Stimulated activated CD4-positive, alpha-beta T cell treated with anti-CD3 and anti-CD28 coated beads, TNF-alpha, amount 100 ng/mL, for 48 hours (primary cell): ENCODE measurements around the gene IZUMO4.
A peak's percentile ranks its signal among the peaks of the same experiment; 100 is the strongest.

ENCODE experiments used
- DNase-seq, 3 donors: peaks; one replicate each; pipeline ENCODE4 v3.0.0-alpha.2; 2020; ENCODE audit warnings: low read depth in 3 of 3

Gene IZUMO4, protein sequence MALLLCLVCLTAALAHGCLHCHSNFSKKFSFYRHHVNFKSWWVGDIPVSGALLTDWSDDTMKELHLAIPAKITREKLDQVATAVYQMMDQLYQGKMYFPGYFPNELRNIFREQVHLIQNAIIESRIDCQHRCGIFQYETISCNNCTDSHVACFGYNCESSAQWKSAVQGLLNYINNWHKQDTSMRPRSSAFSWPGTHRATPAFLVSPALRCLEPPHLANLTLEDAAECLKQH

GRCh38 chr19:2096480-2097202 lies at the start of gene IZUMO4:
TSS of gene IZUMO4 (plus strand) at chr19:2096915. CDS start at chr19:2096946, 31 bp downstream.
- DNase-seq: peak; percentile 100

DNA sequence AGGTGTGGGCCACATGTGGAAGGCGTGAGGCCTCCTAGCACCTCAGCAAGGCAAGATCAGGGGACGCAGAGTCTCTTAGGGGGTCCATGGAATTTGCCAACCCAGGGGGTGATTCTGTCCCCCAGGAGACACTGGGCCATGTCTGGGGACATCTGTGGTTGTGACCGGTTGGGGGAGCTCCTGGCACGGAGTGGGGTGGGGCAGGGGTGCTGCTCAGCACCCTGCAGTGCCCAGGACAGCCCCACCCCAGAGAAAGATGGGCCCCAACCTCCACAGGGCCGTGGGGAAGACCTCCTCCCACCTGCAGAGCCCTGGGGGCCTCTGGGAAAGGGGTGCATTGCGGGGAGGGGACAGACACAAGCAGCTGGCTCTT lies 49.7 kb upstream of the IZUMO4 start:
- DNase-seq: no peak

- no peak for DNase-seq
Measured at GRCh38 chr19:2047449-2048103, 49.1 kb upstream of the IZUMO4 start.

DNA sequence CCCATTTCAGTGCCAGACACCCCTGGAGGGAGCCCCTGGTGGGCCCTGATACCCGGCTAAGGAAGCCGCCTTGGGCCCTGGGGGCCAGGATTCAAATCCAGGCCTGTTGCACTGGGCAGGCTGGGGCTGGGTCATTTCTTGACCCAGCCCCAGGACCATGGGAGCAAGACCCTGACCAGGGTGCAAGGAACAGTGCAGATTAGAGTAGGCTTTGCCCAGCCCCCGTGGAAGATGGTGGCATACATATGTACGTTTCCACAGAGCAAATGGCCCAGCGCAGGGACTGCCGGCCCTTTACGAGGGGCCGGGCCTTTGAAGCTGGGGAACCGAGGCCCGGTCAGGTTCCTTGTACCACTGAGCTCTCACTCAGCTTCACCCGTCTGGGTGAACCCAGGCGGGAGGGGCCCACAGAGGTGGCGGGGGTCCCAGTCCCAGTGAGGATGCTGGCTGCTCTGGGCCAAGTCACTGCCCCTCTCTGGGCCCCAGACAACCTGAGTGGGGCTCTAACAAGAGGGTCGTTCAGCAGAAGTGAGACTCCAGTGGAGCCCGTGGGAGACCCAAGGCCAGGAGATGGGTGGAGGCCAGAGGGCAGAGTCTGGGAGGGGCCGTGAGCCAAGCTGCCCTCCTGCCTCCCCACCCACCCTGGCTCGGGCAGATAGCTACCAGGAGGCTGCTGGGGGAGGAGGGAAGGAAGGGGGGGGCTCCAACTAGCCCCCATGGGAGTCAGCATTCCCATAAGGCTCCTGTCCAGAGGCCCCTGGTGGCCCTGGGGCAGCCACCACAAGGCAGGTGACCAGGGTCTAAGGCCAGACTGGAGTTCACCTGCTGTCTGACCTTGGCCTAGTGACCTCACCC lies 48.4 kb upstream of the IZUMO4 start:
- DNase-seq: no peak

DNA sequence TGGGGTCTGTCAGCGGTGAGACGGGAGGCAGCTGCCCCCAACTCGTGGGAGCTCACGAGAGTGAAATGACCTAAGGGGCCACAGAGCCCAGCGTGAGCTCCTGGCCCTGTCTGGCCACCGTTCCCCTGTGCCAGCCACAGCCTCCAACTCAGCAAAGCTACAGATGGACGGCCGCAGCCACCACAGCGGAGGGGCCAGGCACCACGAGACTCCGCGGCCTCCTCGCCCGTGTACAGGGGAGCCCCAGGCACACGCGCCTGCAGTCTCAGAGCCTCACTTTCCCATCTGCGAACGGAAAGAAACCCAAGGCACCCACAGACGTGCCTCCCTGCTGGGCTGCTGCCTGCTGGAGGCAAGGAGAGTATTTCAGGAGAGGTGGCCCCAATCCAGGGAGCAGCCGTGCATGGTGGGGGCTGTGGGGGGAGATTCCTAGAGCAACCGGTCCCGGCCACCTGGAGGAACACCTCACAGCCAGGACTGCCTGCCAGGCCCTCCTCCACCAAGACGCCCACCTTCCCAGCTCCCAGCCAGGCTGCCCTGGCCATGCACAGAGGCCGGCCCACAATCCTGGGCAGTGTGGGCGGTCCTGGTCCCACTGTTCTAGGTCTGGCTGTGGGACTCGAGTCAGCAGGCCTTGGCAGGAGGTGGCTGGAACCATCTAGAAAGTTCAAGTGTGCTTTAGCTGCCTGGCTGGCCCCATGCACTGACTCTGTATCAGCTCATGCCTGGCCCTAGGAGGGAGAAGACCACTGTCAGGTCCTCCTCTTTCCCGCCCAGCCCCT lies 47.6 kb upstream of the IZUMO4 start:
- DNase-seq: no peak

DNA sequence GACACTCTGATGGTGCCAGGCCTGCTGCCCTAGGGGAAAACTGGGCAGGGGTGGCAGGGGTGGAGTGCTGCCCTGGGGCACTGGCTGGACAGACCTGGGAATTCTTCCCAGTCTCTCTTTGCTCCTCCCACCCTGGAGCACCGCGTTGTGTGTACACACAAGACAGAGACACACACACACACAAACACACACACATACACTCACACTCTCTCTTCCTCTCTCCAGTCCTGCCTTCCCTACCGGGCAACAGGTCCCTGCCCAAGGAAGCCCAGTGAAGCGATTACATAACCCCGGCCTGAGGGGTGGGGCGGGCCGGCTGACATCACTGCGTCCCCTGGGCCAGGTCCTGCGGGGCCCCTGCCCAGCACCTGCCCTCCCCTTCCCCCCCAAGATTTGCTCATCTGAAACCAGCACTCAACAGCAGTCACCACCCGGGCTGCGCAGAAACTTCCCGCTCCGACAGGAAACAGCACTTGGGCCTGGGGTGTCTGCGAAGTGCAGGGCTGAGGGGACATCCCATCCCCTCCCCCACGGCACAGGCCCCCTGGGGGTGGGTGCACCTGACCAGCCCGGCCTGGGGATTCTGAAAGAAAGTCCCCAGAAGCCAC lies 46.9 kb upstream of the IZUMO4 start:
- DNase-seq: no peak

DNA sequence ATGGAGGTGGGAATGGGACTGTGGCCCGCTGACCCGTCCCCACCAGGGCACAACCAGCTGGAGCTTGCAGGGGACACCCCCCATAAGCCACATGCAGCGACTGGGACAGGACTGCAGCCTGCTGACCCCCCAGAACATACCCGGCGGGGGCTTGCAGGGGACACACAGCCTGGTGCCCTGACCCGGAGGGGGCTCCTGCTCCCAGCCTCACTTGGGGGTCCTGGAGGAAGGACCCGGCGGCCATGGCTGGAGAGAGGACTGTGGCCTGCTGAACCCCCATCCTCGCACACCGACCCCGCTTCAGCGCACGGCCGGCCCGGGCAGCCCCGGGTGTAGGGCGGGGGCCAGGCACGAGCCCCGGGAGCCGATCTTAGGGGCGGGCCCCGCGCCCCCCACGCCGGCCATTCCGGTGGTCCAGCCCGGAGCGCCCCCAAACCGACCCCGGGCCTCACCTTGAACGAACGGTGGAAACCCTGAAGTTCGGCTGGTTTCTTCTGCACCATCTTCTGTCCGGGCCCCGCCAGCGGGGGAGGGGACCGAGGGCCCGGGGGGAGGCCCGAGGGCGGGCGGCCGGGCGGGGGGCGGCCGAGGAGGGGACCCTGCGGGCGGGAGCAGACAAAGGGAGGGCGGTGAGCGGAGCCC lies 46.2 kb upstream of the IZUMO4 start:
- no peak for DNase-seq

DNA sequence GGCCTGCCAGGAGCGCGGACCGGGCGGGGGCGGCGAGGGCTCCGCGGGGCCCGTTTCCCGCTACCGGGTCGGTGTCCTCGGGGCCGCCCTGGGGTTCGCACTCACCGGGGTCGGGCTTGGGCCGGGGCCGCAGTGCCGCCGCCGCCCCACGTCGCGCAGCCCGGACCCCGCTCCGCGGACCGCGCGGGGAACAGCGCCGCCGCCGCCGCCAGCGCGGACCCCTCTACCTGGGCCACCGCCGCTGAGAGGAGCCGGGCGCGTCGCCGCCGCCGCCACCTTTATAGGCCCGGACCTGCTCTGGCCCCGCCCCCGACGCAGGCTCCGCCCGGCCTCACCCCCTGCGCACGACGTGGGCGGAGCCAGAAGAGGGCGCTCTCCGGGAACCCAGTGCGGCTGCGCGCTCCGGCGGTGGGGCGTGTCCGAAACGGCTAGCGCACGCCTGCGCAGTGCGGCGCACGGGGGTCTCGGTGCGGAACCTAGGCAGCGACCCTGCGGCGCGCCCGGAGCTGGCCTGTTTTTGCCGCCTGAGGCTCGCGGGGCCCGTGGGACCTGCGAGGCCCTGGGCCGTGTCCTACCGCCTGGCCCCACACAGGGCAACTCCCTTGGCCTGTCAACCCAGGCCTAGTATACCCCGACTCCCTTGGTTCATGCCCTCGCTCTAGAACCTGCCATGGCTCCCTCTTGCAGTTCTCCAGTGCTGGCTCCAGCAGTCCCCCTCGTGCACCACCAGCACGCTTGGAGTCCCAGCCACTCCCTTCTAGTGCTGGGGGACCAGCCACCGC lies 45.5 kb upstream of the IZUMO4 start, which contains the start of gene MKNK2:
Gene MKNK2 (minus strand): TSS at position 254 of the 782 bp plus-strand sequence. CDS start 393 bp downstream, outside the sequence.
- DNase-seq: peak; percentile 87 to 98 (median 94)

DNA sequence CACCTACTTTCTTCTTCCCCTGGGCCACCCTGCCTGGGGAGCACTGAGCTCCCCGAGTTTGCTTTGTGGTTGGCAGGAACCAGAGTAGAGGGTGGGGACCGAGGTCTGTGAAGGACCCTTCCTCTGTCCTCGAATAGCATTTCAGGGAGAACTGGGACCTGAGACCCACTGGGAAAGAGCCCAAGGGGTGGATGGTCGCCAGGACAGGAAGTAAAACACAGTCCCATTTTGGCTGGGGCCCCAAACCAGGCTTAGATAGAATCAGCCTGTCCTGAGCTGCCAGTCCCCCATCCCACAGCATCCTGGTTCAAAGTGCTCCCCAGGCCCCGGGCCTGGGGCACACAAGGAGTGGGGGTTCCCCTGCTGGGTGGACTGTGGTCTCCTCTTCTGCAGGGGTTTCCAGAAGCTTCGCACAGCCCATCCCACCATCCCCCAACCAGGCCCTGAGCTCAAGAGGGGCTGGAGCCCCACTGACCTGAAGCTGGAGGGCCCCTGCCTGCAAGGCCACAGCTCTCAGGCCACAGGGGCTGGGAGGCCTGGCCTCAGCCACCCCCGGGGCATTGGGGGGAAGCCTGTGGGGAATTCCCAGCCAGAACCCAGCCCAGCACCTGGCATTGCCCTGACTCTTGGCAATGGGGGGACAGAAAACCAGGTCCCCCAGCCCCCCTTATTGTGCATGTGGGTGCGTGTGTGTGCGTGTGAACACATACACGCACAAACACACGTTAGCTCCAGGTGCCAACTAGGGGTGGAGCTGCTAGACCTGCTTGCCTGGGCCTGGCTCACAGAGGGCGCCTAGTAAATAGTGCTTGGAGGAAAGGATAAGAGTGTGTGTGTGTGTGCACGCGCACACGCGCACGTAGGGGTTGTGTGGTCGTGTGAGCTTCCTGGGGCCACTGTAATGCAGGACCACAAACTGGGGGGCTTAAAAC lies 44.7 kb upstream of the IZUMO4 start:
- DNase-seq: no peak

DNA sequence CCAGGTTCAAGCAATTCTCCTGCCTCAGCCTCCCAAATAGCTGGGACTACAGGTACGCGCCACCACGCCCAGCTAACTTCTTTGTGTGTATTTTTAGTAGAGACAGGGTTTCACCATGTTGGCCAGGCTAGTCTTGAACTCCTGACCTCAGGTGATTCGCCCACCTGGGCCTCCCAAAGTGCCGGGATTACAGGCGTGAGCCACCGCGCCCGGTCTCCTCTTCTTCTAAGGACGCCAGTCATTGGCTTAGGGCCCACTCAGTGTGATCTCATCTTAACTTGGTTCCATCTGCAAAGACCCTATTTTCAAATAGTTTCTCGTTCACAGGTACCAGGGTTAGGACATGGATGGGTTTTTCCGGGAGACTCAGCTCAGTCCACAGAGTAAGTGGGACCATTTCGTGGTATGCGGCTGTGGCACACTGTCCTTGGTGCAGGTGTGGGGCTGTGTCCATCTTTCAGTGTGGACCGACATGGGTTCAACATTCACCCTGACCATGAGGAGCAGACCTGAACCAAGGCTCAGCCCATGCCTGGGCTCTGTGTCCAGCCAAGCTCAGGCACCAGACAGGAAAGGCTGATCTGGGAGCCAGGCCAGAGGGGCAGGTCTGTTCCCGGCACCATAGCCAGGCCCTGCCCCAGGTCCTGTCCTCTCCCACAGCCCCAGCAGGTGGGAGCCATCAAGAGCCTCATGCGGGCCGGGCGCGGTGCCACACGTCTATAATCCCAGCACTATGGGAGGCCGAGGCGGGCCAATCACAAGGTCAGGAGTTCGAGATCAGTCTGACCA lies 42.9 kb upstream of the IZUMO4 start:
- no peak for DNase-seq

GRCh38 chr19:2054763-2055162 lies 42.0 kb upstream of the IZUMO4 start:
- no peak for DNase-seq

- no peak for DNase-seq
Measured at GRCh38 chr19:2055931-2056836, 40.5 kb upstream of the IZUMO4 start.

- no peak for DNase-seq
Measured at GRCh38 chr19:2056837-2057192, 39.9 kb upstream of the IZUMO4 start.

DNA sequence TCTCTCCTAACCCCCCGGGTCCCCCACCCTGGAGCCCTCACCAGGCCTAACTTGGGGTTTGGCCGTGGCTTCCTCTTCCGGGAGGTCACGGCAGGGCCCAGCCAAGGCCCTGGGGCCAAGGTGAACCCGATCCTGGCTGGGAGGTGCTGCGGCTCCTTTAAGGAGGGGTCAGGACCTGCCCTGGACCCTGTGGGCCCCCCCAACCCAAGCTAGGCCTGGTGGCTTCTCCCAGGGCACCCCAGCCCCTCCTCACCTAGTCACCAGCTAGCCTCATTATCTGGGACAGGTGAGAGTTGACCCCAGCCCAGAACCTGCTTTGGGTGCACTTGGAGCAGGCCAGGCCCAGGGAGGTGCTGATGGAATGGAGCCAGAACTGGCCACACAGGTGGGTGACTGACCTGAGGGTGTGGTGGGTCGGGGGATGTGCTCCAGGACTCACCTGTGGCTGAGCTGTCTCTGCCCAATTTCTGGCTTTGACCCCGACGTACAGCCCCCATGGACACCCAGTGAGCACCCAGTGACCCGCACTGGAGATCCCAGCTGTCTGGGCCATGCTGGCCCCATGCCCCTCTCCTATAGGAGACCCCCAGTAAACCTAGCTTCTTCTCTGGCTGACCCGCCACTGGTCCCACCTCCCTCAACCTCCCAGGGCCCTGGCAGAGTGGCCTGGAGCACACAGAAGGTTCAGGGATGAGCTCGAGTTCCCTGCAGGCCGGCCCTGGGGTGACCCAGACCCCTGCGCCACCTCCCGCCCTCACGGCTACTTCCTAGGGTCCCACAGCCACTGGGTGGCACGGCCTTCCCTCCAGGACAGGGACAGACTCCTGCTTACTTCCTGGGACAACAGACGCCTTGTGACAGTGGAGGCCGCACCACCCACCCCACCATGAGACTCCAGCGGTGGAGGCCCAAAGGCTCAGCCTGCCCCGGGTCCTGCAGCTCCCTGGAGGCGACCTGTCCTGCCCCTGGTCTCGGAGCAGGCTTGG lies 38.9 kb upstream of the IZUMO4 start:
- DNase-seq: no peak
